T-helper 2 cell treated with Interferon-gamma antibody and Interleukin-4, amounts not matched to agents 5 μg/mL and 100 μg/mL, for 36 hours (primary cell): ENCODE results near the gene COL6A1.

ENCODE experiments used
- DNase-seq: peaks from one replicate; pipeline ENCODE4 v3.0.0; 2021; ENCODE audit warnings: low spot score
- H3K27ac Mint-ChIP-seq: one replicate; pipeline ENCODE4 v1.8.0; 2021; ENCODE audit warnings: mild to moderate bottlenecking, mixed read lengths
- H3K27me3 Mint-ChIP-seq: one replicate; pipeline ENCODE4 v1.8.0; 2021; ENCODE audit warnings: low read depth, mixed read lengths
- H3K36me3 Mint-ChIP-seq: one replicate; pipeline ENCODE4 v1.8.0; 2021; ENCODE audit warnings: low read depth, mixed read lengths
- H3K4me1 Mint-ChIP-seq: one replicate; pipeline ENCODE4 v1.8.0; 2021; ENCODE audit warnings: low read depth, mixed read lengths
- H3K4me3 Mint-ChIP-seq: one replicate; pipeline ENCODE4 v1.8.0; 2022; ENCODE audit warnings: mild to moderate bottlenecking, moderate library complexity, mixed read lengths
- H3K9me3 Mint-ChIP-seq: one replicate; pipeline ENCODE4 v1.8.0; 2021; ENCODE audit warnings: mixed read lengths

The COL6A1 gene

DNA sequence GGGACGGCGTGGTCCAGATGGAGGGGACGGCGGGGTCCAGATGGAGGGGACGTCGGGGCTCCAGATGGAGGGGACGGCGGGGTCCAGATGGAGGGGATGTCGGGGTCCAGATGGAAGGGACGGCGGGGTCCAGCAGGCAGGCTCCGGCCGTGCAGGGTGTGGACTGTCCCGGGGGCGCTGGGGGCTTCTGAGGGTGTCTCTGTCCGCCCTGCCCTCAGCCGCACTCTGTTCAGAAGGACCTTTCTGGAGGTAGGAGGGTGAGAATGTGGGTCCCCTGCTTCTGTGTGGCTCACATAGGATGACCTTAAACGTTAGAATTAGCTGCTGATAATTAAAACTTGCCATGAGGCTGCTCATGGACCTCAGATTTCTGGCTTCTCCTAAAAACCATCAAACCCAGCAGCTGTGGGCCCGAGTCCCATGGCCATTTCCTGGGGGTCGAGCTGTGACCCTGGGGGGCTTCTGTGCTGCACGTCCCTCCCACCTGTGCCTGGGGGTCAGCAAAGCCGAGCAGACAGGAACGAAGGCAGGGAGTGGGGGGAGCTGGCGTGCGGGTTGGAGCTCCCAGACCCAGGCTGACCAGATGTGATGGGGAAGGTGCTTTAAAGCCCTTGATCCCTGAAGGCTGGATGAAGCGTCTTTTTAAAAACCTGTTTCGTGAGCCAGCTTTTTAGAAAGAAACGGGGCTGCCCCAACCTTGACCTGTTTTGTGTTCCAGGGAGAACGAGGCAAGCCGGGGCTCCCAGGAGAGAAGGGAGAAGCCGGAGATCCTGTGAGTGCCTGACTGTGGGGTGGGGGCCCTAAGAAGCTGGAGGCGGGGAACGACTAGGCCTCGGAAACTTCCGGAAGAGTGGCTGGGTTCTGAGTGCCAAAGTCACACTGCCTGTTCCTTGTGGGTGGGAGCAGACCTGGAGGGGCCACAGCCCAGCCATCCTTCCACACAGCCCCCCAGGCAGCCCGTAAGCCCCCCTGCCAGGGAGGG lies 7.1 kb downstream of the COL6A1 start:
- H3K9me3 Mint-ChIP-seq = no peaks in the 10 kb centered on the region
- H3K27ac Mint-ChIP-seq = no peak overlapping the region
- H3K36me3 Mint-ChIP-seq = no peaks in the 10 kb centered on the region
- no peak overlapping the region for H3K4me3 Mint-ChIP-seq
- no peaks in the 10 kb centered on the region for H3K4me1 Mint-ChIP-seq
- no peaks in the 10 kb centered on the region for H3K27me3 Mint-ChIP-seq
- DNase-seq = no peak

DNA sequence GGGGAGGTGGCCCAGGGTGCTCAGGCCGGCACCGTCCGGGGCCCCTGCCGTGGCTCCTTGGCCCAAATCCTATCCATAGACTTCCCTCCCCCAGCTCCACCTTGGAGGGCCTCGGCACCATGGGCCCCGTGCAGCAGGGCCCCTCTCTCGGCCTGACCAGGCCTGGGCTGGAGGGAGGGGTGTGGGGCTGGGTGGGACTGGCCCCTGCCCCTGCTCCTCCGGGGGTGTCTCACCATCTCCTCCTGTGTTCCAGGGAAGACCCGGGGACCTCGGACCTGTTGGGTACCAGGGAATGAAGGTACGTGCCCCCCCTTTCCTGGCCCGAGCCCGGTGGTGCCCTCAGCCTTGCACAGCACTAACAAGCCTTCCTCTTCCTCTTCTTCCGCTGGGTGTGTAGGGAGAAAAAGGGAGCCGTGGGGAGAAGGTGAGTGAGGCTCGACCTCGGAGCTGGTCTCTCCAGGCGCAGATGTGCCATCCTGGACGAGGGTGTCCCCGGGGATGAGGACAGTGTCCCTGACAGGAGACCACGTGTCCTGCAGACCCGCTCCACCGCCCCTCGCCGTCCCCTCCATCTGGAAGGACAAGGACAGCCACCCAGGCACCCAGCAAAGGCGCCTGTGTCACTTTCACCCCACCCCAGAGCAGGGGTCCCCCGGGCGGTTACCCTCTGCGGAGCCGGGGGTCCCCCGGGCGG lies 7.9 kb downstream of the COL6A1 start:
- H3K4me3 Mint-ChIP-seq = no peak overlapping the region
- no peak for DNase-seq
- no peaks in the 10 kb centered on the region for H3K9me3 Mint-ChIP-seq
- no peak overlapping the region for H3K27ac Mint-ChIP-seq
- no peaks in the 10 kb centered on the region for H3K4me1 Mint-ChIP-seq
- H3K36me3 Mint-ChIP-seq = no peaks in the 10 kb centered on the region
- H3K27me3 Mint-ChIP-seq = no peaks in the 10 kb centered on the region

DNA sequence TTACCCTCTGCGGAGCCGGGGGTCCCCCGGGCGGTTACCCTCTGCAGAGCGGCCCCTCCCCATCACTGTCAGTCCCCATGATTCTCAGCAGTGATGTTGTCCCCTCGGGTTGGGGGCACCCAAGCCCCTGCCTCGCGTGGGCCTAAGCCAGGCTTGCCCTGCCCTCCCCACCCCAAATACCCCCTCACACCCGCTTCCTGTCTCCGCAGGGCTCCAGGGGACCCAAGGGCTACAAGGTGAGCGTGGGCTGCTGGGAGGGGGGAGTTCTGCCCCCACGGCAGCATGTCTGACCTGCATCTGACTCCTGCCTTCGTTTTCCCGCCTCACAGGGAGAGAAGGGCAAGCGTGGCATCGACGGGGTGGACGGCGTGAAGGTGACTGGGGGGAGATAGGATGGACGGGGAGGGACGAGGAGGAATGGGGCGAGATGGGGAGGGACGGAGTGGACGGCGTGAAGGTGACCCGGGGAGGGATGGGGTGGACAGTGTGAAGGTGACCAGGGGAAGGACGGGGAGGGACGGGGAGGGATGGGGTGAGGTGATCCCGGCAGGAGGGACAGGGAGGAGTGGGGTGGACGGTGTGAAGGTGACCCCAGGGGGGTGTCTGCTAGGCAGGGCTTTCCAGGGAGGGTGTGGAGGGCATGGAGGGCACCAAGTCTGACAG lies 8.6 kb downstream of the COL6A1 start:
- DNase-seq = no peak
- H3K4me1 Mint-ChIP-seq = no peaks in the 10 kb centered on the region
- H3K4me3 Mint-ChIP-seq = no peak overlapping the region
- H3K27me3 Mint-ChIP-seq = no peaks in the 10 kb centered on the region
- no peak overlapping the region for H3K27ac Mint-ChIP-seq
- H3K9me3 Mint-ChIP-seq = no peaks in the 10 kb centered on the region
- H3K36me3 Mint-ChIP-seq = no peaks in the 10 kb centered on the region

DNA sequence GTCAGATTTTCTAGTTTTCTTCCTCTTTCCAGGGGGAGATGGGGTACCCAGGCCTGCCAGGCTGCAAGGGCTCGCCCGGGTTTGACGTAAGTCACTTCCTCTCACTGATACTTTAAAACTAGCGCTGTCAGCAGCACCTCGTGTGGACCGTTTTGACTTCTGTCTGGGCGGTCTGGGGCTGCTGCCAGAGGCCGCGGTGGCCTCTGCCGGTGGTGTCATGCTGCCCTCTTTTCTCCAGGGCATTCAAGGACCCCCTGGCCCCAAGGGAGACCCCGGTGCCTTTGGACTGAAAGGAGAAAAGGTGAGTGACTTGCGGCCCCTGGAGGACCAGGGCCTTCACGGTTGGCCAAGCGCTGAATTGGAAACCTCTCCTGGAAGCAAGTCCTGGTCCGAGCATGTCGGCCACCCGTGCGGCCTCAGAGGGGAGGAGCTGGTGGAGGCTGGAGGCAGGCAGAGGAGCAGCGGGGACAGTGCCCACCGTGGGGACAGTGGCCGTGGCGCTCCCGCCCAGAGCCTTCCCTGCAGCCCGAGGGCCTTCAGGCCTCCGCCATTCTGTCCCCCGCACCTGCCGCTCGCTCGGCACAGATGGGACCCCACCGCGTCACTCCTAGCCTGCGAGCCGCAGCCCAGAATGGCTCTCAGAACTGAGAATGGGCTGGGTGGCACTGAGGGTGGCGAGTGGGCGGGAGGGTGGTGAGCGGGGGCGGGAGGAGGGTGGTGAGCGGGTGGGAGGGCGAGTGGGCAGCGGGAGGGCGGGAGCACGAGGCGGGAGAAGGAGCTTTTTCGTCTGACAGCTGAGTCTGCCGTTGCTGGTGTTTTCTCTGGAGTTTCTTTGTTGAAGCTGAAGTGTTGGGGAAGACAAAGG lies 9.4 kb downstream of the COL6A1 start:
- Mint-ChIP-seq H3K4me1 (no peaks in the 10 kb centered on the region), H3K4me3 (no peak overlapping the region), H3K36me3 (no peaks in the 10 kb centered on the region), H3K27ac (no peak overlapping the region), H3K27me3 (no peaks in the 10 kb centered on the region), H3K9me3 (no peaks in the 10 kb centered on the region)
- DNase-seq = no peak

DNA sequence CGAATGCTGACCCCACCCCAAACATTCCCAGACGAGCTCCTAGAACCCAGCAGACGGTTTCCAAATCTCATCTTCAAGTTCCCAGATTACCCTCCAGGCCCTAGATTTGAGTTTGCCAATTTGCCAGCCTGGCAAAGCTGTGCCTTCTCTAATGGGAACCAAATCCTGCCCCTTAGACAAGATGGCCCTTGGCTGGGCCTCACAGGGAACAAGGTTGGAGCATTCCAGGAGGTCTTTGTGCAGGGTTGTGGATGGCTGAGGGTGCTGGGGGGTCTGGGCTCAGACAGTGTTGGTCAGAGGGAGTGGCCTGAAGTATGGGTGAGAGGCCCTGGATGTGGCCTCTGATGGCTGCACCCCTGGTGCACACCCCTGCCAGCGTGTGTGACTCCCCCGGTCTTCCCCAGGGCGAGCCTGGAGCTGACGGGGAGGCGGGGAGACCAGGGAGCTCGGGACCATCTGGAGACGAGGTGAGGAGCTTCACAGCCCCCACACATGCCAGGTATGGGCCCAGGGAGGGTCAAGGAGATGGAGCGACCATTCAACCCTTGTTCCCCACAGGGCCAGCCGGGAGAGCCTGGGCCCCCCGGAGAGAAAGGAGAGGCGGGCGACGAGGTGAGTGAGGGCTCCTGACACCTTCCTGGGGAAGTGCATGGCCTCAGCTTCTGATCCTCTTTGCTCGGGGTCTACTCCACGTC lies 10.2 kb downstream of the COL6A1 start:
- H3K4me3 Mint-ChIP-seq = no peak overlapping the region
- H3K36me3 Mint-ChIP-seq = no peaks in the 10 kb centered on the region
- H3K4me1 Mint-ChIP-seq = no peaks in the 10 kb centered on the region
- H3K27ac Mint-ChIP-seq = no peak overlapping the region
- H3K27me3 Mint-ChIP-seq = no peaks in the 10 kb centered on the region
- no peaks in the 10 kb centered on the region for H3K9me3 Mint-ChIP-seq
- DNase-seq = no peak

DNA sequence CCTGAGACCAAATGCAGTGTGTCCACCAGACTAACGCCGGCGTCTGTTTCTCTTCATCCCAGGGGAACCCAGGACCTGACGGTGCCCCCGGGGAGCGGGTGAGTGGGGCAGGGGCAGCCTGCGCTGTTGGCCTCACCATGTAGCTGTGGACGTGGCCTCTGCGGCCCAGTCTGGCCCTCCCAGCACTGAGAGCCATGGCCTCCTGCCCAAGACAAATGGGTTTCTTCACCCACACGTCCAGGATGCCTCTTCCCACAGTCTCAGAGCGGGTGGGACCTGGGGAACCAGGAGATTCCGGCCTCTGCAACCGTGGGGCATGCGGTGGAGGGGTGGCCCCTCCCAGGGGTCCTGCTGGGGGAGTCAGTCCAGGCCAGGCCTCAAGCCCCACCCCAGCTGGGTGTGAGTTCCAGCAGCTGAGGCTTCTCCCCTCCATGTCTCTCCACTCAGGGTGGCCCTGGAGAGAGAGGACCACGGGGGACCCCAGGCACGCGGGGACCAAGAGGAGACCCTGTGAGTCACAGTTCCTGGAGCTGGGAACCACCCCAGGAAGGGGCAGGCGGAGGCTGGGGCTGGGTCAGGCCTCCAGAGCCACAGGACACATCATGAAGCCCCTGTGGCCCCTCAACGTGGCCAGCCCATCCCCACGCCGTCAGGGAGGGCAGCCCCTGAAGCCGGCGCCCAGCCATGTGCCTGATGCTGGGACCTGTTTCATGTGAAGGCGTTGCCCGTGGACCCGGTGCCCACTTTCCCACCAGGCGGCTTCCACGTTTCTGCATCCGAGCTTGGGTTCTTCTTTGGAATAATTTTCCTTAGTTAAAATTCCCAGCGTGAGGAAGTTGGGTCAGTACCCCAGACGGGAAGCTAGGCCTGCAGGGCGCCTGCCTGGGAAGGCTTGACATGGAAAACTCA lies 11.0 kb downstream of the COL6A1 start:
- no peak overlapping the region for H3K27ac Mint-ChIP-seq
- H3K4me1 Mint-ChIP-seq = no peaks in the 10 kb centered on the region
- no peak for DNase-seq
- H3K4me3 Mint-ChIP-seq = no peak overlapping the region
- H3K36me3 Mint-ChIP-seq = no peaks in the 10 kb centered on the region
- no peaks in the 10 kb centered on the region for H3K27me3 Mint-ChIP-seq
- H3K9me3 Mint-ChIP-seq = no peaks in the 10 kb centered on the region

DNA sequence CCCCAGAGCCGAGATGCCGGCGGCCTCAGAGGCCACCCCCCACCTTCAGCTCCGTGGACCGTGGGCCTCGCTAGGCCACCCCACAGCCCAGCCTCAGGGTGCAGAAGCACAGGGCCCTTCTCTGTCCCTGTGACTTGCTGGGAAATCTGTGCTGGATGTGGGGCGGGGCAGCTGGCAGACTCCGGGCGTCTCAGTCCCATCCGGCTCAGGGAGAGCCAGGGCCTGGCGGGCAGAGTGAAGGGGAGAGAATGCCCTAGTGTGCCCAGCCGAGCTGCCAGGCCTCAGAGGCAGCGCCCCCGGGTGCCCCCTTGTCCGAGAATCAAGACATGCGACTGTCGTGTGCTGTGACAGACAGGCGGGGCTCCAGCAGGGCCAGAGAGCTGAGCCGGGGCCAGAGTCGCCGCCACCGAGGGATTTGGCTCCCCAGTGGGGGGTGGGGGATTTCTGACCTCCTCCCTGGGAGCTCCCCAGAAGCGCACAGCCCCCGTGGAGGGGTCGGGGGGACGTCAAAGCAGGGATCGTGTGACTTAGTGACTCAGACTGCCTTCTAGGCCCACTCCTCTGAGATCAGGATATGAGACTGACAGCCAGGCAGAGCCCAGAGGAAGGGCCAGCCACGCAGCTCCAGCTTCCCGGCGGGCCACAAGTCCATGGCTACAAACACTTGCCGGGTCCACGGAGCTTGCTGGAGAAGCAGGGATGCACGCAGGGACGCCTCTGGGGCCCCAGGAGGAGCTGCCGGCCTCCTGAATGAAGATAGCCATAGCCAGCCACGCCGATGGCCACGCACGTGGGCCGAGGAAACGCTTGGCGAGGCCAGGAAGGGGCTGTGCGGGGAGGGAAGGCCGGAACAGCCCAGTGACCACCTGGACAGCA lies 11.9 kb downstream of the COL6A1 start:
- Mint-ChIP-seq H3K36me3 (no peaks in the 10 kb centered on the region), H3K27me3 (no peaks in the 10 kb centered on the region), H3K27ac (no peak overlapping the region), H3K9me3 (no peaks in the 10 kb centered on the region), H3K4me1 (no peaks in the 10 kb centered on the region), H3K4me3 (no peak overlapping the region)
- DNase-seq = no peak

DNA sequence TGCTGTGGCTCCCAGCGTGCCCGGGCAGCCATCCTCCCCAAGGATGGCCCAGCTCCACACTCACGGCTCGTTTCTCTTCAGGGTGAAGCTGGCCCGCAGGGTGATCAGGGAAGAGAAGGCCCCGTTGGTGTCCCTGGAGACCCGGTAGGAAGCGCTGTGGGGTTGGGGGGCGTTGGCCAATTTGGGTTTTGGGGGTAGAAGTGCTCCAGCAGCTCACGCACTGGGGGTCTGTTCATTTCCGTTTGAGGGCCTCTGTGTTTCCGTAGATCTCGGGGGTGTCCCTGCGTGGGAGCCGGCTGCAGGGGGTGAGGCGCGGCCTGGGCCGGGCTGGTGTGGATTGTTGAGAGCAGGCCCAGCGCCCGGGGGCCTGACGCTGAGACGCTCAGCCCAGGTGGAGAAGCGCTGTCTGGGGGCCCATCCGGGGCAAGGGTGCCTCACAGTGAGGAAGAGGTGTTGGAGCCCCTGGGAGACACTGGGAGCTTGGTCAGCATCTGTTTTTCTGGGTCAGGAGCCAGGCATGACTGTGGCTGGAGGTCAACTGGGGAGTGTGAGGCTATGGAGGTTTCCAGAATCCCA lies 12.6 kb downstream of the COL6A1 start:
- H3K4me1 Mint-ChIP-seq = no peaks in the 10 kb centered on the region
- no peak overlapping the region for H3K4me3 Mint-ChIP-seq
- no peaks in the 10 kb centered on the region for H3K27me3 Mint-ChIP-seq
- DNase-seq = no peak
- H3K36me3 Mint-ChIP-seq = no peaks in the 10 kb centered on the region
- H3K27ac Mint-ChIP-seq = no peak overlapping the region
- H3K9me3 Mint-ChIP-seq = no peaks in the 10 kb centered on the region

DNA sequence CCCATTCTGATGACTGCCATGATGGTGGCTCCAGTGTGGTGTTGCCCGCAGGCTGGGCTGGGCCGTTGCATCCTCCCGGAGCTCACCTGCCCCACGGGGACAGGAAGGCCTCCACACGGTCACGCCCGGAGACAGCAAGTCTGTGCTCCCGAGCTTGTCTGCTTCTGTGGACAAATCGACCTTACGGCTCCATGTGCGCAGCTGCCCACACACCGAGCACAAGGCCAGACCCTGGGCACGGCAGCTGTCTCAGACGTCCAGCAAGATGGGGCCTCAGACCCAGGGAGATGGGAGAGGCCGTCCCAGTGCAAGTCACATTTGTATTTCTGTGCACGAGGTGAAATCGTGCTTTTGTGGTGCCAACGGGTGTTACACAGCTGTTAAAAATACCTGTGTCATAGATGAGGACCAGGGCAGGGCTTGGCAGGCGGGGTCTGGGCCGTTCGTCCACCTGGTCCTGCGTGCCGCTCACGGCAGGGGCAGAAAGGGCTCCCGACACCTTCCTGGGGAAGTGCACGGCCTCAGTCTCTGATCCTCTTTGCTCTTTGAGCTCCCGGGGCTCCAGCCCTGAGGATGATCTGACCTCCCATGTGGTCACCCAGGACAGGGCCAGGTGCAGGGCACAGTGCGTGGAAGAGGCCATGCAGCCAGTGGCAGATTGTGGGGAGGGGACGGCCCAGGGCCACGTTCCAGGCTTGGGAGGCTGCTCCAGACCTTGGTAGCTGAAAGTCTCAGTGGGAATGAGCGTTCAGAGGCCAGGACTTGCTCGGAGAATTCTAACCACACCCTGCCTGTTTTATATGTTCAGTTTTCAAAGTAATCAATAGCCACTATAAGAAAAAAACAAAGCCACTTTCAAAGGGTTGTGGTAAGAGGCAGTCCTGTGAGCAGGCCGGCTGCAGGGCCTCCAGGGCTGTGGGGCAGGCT lies 13.5 kb downstream of the COL6A1 start:
- Mint-ChIP-seq H3K4me1 (no peaks in the 10 kb centered on the region), H3K27ac (no peak overlapping the region), H3K27me3 (no peaks in the 10 kb centered on the region), H3K36me3 (no peaks in the 10 kb centered on the region), H3K4me3 (no peak overlapping the region), H3K9me3 (no peaks in the 10 kb centered on the region)
- no peak for DNase-seq

DNA sequence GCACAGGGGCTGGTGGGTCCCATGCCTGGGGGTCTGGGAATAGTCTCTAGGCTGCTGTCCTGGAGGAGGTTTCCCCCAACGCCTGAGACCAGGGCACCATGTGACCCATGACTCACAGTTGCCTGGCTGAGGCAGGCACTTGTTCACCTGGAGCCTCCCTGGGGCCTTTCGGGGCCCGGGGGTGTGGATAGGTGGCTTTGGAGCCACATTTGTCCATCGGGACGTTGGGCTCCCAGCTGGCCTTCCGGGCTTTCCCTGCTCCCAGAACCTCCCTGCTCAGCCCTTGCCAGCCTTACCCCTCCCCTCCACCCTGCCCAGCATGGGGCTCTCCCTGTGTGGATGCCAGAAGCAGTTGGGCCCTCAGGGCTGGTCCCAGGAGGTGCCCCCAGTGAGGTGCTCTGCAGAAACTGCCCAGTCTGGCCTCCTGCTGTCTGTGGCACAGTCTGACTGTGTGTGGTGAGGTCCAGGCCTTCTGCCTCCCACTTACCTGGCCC lies 14.2 kb downstream of the COL6A1 start:
- Mint-ChIP-seq H3K36me3 (no peaks in the 10 kb centered on the region), H3K27me3 (no peaks in the 10 kb centered on the region), H3K27ac (no peak overlapping the region), H3K9me3 (no peaks in the 10 kb centered on the region), H3K4me1 (no peaks in the 10 kb centered on the region), H3K4me3 (no peak overlapping the region)
- no peak for DNase-seq
